ENCODE results near the gene FOXI3. TPM values are rescaled to one million over a fixed set of nuclear protein-coding genes. Genes with fewer than 3 reads are reported as not detected.

Gene FOXI3
- total RNA-seq (2014; rRNA removed; shearing (Covaris generic)), result not detected in 2 replicates

DNA sequence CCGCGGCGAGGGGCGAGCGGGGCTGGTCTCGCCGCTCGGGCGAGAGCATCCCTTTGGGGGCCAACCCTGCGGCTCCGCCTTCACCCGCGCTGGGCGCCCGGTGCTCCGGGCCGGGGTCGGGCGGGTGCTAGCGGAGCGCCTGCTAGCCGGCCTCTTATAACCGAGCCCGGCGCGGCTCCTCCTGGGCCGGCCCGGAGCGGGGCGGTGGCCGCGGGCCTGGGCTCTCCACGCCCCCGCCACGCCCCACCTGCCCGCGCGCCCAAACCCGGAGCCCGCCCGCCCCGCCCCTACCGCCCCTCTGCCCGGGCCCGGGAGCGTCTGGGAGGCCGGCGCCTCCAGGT is at the start of gene FOXI3:
Gene FOXI3 (minus strand): TSS at position 129 of the 341 bp plus-strand sequence. CDS start 158 bp downstream, outside the sequence.
- Histone ChIP-seq H3K27me3 (0 out of 2 replicates have a peak, but pooled peaks cover 5% of the 10 kb centered on the region), H3K27ac (no peak within 1 kb of the TSS), H3K36me3 (no peaks in the 10 kb centered on the region), H3K4me1 (no peaks in the 10 kb centered on the region), H3K4me3 (no peak within 1 kb of the TSS), H3K9me3 (replicated peaks) (no peaks in the 10 kb centered on the region)
- no peak for DNase-seq

DNA sequence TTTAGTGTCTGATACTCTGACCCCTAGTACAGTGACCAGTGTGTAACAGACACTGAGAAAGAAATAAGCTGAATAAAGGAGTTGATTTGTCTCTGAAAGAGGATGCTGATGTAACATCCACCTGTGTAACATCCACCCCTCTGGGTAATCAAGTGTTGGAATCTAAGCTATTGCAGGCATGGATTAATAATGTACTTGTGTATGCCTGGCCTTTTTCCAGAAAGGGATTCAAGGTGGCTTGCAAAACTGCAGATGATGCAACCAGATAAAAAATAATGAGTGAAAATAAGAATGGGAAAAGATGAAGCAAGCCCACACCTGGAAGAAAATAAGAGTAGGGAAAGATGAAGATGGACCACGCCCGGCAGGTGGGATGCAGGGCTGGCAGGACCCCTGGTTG is 48.2 kb upstream of the FOXI3 start:
- no peaks in the 10 kb centered on the region for H3K36me3 ChIP-seq
- 0 out of 2 replicates have a peak, but pooled peaks cover 9% of the 10 kb centered on the region for H3K27me3 ChIP-seq
- H3K9me3 ChIP-seq (replicated peaks), result no peaks in the 10 kb centered on the region
- no peak overlapping the region for H3K4me3 ChIP-seq
- no peaks in the 10 kb centered on the region for H3K4me1 ChIP-seq
- no peak for DNase-seq
- no peak overlapping the region for H3K27ac ChIP-seq

DNA sequence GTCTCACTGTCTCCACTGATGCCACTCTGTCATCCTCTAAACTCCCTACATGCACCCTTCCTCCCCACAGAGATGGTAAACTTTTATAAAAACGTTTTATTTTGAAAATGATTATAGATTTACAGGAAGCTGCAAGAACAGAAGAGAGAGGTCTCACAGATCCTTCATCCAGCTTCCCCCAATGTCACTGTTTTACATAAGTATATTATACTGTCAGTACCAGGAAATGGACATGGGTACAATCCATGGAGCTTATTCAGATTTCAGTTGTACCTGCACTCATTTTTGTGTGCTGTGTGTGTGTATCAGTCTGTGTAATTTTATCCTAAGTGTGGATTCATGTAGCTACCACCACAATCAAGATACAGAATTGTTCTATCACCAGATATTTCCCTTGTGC is 46.7 kb upstream of the FOXI3 start:
- Histone ChIP-seq H3K9me3 (replicated peaks) (no peaks in the 10 kb centered on the region), H3K27ac (no peak overlapping the region), H3K36me3 (no peaks in the 10 kb centered on the region), H3K4me3 (no peak overlapping the region), H3K27me3 (0 out of 2 replicates have a peak, but pooled peaks cover 9% of the 10 kb centered on the region), H3K4me1 (no peaks in the 10 kb centered on the region)
- DNase-seq, result no peak

DNA sequence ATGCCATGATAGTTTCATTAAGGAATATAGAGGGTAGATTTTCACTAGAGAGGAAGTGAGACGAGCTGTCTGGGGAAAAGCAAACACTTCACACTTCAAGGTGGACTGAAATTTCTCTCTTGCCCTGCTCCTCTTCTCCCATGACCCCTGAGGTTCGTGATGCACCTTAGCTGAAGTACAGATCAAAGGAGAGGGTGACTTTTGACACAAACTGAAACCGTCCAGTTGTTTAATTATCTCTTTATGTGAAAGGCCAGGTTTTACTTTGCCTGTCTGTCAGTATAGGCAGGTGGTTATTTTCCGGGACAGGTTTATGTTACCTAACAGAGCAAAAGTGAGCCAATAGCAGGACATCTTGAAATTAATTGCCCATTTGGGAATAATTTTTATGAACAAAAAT is 41.0 kb upstream of the FOXI3 start:
- H3K27me3 ChIP-seq, result peaks cover 13% of the 10 kb centered on the region; the same call in 1 of the 2 replicates
- H3K27ac ChIP-seq, result no peak overlapping the region
- no peaks in the 10 kb centered on the region for H3K4me1 ChIP-seq
- H3K9me3 ChIP-seq (replicated peaks), result no peaks in the 10 kb centered on the region
- DNase-seq, result no peak
- H3K4me3 ChIP-seq, result no peak overlapping the region
- no peaks in the 10 kb centered on the region for H3K36me3 ChIP-seq

DNA sequence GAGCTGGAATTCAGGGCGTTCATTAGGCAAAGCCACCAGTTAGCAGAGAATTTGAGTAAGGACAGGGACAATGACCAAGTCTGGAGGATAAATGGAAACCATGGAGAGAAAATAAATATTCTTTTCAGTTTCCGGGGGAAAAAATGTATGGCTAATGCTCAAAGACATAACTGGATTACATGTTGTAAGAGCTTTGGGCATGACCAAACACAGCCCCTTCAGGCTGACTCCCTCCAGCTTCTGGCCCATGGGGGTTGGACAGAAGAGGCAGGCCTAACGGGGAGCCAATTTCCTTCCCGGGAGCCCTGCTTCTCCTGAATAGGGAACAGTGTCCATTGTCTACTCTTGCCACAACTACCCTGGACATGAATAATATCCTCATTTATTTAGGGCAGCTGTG is 39.5 kb upstream of the FOXI3 start:
- no peak for DNase-seq
- H3K4me1 ChIP-seq, result no peaks in the 10 kb centered on the region
- H3K9me3 ChIP-seq (replicated peaks), result no peaks in the 10 kb centered on the region
- no peak overlapping the region for H3K27ac ChIP-seq
- no peaks in the 10 kb centered on the region for H3K36me3 ChIP-seq
- peaks cover 13% of the 10 kb centered on the region; the same call in 1 of the 2 replicates for H3K27me3 ChIP-seq
- no peak overlapping the region for H3K4me3 ChIP-seq

DNA sequence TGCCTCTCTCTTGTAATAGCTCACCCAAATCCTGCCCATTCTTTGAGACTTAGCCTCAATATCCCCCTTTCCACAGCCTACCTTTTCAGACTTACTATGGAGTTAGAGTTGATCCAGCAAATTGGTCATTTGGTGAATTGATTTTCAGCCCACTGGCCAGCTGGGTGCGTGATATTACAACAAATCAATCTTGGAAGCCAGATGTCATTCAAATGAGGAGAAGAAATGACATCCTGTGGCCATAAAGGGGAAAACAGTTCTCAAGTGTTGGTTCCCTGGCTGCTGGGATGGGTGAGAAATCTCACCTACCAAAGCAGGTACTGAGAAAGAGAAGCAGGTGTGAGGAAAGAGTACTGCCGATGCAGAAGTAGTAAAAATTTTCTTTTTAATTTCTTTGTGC is 36.7 kb upstream of the FOXI3 start:
- peaks cover 4% of the 10 kb centered on the region; the same call in 1 of the 2 replicates for H3K27me3 ChIP-seq
- no peak overlapping the region for H3K27ac ChIP-seq
- H3K4me3 ChIP-seq, result no peak overlapping the region
- no peaks in the 10 kb centered on the region for H3K36me3 ChIP-seq
- H3K9me3 ChIP-seq (replicated peaks), result no peaks in the 10 kb centered on the region
- DNase-seq, result no peak
- no peaks in the 10 kb centered on the region for H3K4me1 ChIP-seq

DNA sequence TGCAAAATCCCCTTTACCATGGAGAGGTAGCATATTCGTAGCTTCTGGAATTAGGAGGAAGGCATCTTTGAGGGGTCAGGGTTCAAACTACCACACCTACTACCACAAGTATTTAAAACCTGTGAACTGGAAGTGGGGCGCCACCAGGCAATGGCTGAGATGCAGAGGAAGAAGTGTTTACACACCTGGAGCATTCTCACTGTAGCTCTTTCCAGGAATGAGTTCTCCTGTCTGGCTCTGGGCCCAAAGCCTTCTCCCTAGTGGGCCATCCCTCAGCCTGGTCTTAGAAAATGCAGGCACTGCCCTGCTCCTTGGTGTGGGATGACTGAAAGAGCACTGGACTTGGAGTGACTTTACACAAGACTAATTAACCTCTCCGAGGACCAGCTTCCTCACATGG is 30.7 kb upstream of the FOXI3 start:
- Histone ChIP-seq H3K27ac (no peak overlapping the region), H3K9me3 (replicated peaks) (no peaks in the 10 kb centered on the region), H3K4me3 (no peak overlapping the region), H3K36me3 (no peaks in the 10 kb centered on the region), H3K27me3 (no peaks in the 10 kb centered on the region), H3K4me1 (peaks cover 14% of the 10 kb centered on the region)
- no peak for DNase-seq

DNA sequence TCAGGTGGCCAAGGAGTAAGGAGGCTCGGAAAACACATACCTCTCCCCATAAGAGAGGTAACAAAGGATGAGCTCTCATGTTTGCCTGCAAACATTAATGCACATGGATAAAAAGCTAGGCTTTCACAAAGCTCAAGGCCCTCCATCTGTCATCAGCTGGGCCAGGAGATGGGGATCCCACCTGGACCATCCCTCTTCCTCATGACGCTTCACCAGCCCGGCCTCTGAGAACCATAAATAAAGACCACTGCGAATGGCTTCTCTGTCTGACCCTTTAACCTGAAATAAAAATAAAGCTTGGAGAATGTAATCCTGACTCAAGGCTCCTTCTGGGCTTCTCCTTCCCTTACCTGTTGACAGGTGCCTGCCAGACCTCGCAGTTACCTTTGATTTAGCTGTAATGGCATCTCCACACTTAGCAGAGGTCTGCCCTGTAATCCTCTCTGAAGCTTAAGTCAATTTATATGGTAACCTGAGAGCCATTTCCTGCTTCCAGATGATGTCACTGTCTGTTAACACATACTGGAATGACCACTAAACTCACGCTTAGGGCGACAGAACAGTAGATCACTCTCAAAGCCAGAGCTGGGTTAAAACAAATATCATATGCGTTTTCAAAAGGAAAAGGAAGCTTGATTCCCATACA is 29.3 kb upstream of the FOXI3 start:
- Histone ChIP-seq H3K27ac (no peak overlapping the region), H3K36me3 (no peaks in the 10 kb centered on the region), H3K9me3 (replicated peaks) (no peaks in the 10 kb centered on the region), H3K4me1 (peaks cover 14% of the 10 kb centered on the region), H3K27me3 (no peaks in the 10 kb centered on the region), H3K4me3 (no peak overlapping the region)
- peak; percentile 32 to 76 for DNase-seq

DNA sequence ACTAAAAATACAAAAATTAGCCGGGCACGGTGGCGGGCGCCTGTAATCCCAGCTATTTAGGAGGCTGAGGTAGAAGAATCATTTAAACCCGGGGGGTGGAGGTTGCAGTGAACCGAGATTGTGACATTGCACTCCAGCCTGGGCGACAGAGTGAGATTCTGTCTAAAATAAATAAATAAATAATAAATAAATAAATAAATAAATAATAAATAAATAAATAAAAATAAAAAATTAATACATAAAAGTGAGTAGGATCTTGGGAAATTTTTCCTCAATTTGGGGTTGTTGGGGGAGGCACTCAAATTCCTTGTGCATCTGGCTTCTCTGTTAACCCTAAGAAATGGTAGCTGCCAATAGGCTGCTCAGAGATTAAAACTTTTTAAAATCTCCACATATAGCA is 20.3 kb upstream of the FOXI3 start:
- H3K27me3 ChIP-seq, result no peaks in the 10 kb centered on the region
- DNase-seq, result no peak
- no peaks in the 10 kb centered on the region; the same call in 1 of the 2 replicates for H3K4me1 ChIP-seq
- no peaks in the 10 kb centered on the region for H3K9me3 ChIP-seq (replicated peaks)
- no peaks in the 10 kb centered on the region for H3K36me3 ChIP-seq
- no peak overlapping the region for H3K27ac ChIP-seq
- no peak overlapping the region for H3K4me3 ChIP-seq

DNA sequence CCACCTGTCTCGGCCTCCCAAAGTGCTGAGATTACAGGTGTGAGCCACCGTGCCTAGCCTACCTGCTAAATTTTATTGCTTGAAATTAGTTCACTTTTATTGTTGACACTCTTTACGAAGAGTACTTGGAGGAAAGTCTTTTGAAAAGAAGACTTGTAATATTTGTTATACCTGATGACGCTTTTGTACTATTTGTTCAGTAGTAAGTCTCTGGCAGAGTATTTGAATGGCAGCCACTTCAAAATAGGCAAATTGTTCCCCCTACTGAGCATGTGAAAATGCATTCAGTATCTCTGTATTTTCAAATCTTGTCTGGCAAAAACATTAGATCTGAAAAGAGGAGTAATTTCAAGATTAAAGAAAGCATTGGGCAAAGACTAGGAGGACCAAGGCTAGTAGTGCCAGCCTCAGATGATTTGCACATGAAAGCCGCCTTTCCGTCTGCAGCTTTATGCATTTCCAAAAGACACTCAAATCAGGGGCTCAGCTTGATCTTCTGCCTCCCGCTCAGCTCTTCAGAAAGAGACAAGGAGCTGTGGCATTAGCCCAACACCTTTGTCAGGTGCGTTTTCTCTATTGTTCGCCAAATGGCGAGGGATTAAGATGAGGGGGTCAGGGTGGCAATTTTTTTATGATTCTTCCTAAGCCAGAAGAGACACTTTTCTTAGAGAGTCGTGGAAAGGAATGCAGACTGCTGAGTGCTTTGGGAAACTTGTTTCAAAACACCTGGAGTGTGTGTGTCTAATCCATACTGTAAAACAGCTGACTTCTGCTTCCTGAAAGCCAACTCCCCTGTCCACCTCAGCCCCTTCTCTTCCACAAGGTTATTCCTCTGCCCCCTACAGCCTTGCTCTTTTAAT is 18.8 kb upstream of the FOXI3 start:
- Histone ChIP-seq H3K36me3 (no peaks in the 10 kb centered on the region), H3K27ac (no peak overlapping the region), H3K27me3 (no peaks in the 10 kb centered on the region), H3K9me3 (replicated peaks) (no peaks in the 10 kb centered on the region), H3K4me1 (no peaks in the 10 kb centered on the region; the same call in 1 of the 2 replicates), H3K4me3 (no peak overlapping the region)
- DNase-seq, result no peak

DNA sequence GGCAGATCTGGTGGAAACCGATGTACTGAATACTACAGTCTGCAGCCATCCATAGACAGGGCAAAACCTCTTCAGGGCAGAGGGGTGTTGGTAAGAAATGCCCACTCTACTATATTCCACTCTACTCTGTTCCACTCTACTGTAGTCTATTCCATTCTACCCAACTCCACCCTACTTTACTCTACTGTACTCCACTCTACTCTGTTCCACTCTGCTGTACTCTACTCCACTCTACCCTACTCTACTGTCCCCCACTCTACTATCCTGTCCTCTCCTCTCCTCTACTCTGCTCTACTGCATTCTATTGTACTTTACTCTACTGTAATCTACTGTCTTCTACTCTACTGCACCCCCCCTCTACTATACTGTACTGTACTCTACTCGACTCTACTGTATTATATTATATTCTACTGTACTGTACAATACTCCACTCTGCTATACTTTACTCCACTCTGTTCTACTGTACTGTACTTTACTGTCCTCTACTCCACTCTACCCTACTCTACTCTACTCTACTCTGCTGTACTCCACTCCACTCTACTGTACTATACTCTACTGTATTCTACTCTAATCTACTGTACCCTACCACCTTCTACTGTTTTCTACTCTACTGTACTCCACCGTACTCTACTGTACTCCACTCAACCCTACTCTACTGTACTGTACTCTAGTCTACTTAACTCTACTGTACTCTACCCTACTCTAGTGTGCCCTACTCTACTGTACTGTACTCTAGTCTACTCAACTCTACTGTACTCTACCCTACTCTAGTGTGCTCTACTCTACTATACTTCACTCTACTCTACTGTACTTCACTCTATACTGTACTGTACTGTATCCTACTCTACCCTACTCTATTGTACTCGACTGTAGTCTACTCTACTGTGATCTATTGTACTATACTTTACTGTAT is 17.0 kb upstream of the FOXI3 start:
- Histone ChIP-seq H3K27ac (no peak overlapping the region), H3K36me3 (no peaks in the 10 kb centered on the region), H3K4me1 (no peaks in the 10 kb centered on the region; the same call in 1 of the 2 replicates), H3K9me3 (replicated peaks) (no peaks in the 10 kb centered on the region), H3K4me3 (no peak overlapping the region), H3K27me3 (peaks cover 3% of the 10 kb centered on the region; the same call in 1 of the 2 replicates)
- DNase-seq, result no peak

DNA sequence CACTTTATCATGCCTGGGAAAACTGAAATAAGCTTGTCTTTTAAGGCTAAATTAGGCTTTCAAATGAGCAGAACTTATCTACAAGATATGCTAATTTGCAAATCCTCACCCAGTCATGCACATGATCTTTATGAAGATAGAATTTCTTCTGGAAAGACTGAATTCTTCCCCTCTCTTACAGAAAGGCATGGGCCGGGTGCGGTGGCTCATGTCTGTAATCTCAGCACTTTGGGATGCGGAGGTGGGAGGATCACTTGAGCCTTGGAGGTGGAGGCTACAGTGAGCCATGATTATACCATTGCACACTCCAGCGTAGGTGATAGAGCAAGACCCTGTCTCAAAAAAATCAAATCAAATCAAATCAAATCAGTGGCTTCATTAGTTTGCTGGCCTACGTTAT is 11.7 kb upstream of the FOXI3 start:
- no peaks in the 10 kb centered on the region for H3K36me3 ChIP-seq
- DNase-seq, result no peak

DNA sequence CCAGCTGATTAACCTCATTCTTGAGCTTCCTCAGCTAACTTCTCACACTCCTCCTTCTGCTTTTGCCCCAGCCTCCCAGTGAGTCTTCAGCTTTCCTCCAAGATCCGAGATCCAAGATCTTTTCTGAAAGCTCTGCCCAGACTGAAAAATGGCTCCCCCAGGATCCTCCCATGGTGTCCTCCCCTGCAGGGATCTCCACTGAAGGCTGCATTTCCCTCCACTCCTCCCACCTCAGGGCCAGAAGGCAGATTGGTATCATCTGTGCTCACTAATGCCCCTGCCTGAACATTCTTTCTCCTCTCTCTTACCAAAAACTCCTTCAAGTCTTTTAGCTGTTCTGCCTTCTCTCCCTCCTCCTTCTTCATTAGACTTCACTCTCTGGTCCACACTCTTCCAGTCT is 6.1 kb upstream of the FOXI3 start:
- no peaks in the 10 kb centered on the region for H3K9me3 ChIP-seq (replicated peaks)
- no peak overlapping the region for H3K27ac ChIP-seq
- no peak for DNase-seq
- no peaks in the 10 kb centered on the region for H3K4me1 ChIP-seq
- H3K36me3 ChIP-seq, result no peaks in the 10 kb centered on the region
- no peak overlapping the region for H3K4me3 ChIP-seq
- peaks cover 2% of the 10 kb centered on the region; the same call in 1 of the 2 replicates for H3K27me3 ChIP-seq

More for the DNA sequence above, 11.7 kb upstream of the FOXI3 start:
- peaks cover 3% of the 10 kb centered on the region; the same call in 1 of the 2 replicates for H3K27me3 ChIP-seq
- no peak overlapping the region for H3K27ac ChIP-seq
- H3K4me3 ChIP-seq, result no peak overlapping the region
- H3K9me3 ChIP-seq (replicated peaks), result no peaks in the 10 kb centered on the region
- no peaks in the 10 kb centered on the region for H3K4me1 ChIP-seq

DNA sequence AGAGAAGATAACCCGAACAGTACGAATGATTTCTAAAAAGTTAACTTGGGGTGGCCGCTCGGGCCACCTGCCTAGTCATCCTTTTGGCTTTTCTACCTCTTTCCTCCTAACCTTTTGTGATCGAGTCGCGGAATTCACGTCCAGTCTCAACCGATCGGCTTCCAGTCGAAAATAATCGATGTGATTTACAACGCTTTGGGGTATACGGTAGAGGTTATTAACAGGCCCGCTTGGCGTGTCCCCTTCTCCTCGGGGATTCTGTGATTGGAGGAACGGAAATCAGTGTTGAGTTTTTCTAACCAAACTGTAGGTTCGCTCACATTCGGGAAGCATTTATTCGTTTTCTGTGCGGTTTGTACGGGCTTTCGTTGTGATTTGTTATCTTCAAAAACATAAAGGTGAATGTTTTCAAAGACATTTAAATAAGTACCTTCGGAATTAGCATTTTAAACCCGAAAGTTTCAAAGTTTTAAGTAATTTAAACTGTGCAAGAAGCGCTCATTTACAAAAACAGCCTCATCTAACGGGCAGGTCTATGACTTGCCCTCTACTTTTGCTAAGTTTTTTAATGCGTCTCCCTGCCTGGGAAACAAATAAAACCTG is 588 bp upstream of the FOXI3 start:
- H3K4me3 ChIP-seq, result no peak overlapping the region
- no peak for DNase-seq
- peaks cover 5% of the 10 kb centered on the region; the same call in 1 of the 2 replicates for H3K27me3 ChIP-seq
- no peaks in the 10 kb centered on the region for H3K36me3 ChIP-seq
- H3K9me3 ChIP-seq (replicated peaks), result no peaks in the 10 kb centered on the region
- no peak overlapping the region for H3K27ac ChIP-seq
- no peaks in the 10 kb centered on the region for H3K4me1 ChIP-seq
